Left ventricle myocardium superior (tissue), 1 donor: ENCODE results near the gene ZSCAN16. TPM values are rescaled to one million over a fixed set of nuclear protein-coding genes. Genes with fewer than 3 reads are reported as not detected.
"Not testable (repeated sequence)": the region's sequence is repeated elsewhere in the genome, so short reads cannot be mapped to it uniquely, and the experiment has no call there.

Experiments
- ATAC-seq: fragments of 200-7000 bp; cut with Tn5 transposase; one replicate; pipeline ENCODE4 v1.9.1; 2020; ENCODE audit warnings: mild to moderate bottlenecking, moderate library complexity
- DNase-seq: peaks from one replicate; pipeline ENCODE4 v3.0.0-alpha.2; 2020
- intact Hi-C: fragments of 100-400 bp; cut with micrococcal nuclease; formaldehyde crosslinking; loops from one replicate; pipeline ENCODE4 v1.11.0; 2022
- total RNA-seq: library from RNA; stranded (reverse); fragmentation: NEBNext Ultra II Directional; extraction: Animal tissue kit (Norgen Biotek cat#: 25700); gene quantifications from one replicate; pipeline ENCODE4 v1.2.1, GENCODE V29; 2021
- donor health status: DM: no; HTN: yes; CAD: no; lungs with severe emphysema.

The ZSCAN16 gene
- total RNA-seq, 1 donor from 2014 or later = 2.2 TPM

DNA sequence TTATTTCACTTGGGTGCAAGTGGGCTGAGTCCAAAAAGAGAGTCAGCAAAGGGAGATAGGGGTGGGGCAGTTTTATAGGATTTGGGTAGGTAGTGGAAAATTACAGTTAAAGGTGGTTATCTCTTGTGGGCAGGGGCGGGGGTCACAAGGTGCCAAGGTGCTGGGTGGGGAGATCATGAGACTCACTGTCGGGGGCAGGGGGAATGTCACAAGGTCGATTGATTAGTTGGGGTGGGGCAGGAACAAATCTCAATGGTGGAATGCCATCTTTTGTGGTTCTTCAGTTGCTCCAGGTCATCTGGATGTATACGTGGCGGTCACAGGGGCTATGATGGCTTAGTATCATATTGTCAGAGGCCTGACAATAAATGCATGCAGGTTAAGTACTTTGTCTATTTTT lies 2.1 kb upstream of the ZSCAN16 start:
- ATAC-seq, intact Hi-C loops, DNase-seq: not testable (repeated sequence)

GRCh38 chr6:28124971-28125353 lies 553 bp downstream of the ZSCAN16 start:
- intact Hi-C loops = no loop called here
- peak; percentile 9 for ATAC-seq
- DNase-seq = no peak

- ATAC-seq (no peak), DNase-seq (no peak)
- intact Hi-C loops = no loop called here
These were observed 992 bp downstream of the ZSCAN16 start for GRCh38 chr6:28125401-28125800.

GRCh38 chr6:28134015-28134414 lies 9.6 kb downstream of the ZSCAN16 start:
- DNase-seq (no peak), ATAC-seq (no peak)
- intact Hi-C loops = loop anchor here (10.0 kb wide), 1 partner anchor 221 kb away; no protein-coding TSS in a partner anchor

- no peak for ATAC-seq
- no peak for DNase-seq
- intact Hi-C loops = loop anchor here (10.0 kb wide), 1 partner anchor 220 kb away; no protein-coding TSS in a partner anchor
These were observed 10.3 kb downstream of the ZSCAN16 start for GRCh38 chr6:28134716-28135115.

GRCh38 chr6:28135393-28135792 lies 11.0 kb downstream of the ZSCAN16 start:
- ATAC-seq = no peak
- intact Hi-C loops = loop anchor here (10.0 kb wide), 1 partner anchor 219 kb away; no protein-coding TSS in a partner anchor

DNA sequence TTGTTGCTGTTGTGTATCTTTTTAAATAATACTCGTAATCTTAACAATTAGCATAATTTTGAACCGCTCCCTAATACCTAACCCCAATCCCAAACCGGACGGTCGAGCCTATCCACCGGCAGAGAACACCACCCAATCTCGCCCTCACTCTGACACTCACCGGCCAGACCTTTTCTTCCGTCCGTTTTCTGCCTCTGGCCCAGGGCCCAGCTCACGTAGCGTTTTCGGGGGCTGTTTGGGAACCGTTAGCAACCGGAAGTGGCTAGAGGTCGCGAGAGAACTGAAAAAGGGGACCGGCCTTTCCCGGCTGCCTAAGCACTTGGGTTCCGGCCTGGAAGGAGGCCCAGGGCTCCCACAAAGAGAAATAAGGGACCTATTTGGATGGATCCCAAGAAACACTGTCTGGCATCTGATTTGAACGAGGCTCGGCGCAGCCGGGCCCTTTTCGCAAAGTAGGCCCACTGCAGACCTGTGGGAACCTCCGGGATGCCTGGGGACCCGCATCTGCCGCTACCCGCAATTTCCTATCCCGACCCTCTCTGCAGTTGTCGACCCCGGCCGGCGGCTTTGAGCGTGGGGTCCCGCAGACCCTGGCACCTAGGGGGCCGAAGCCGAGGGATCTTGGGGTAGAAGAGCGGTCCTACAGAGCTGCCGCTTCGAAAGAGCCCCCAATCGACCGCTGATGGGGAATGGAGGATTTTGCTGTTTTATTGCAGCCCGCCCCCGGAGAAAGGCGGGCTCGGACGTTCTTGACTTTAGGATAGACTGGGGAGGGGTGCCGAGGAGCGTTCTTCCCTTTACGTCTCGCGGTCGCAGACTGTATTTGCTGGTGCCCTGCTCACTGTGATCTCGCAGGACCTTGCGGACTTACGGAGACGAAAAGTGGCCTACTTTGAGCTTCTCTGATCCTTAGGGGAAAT lies 12.4 kb downstream of the ZSCAN16 start:
- DNase-seq (peak; percentile 94), ATAC-seq (peak; percentile 93)
- intact Hi-C loops = loop anchor here (10.0 kb wide), 1 partner anchor 218 kb away; no protein-coding TSS in a partner anchor

More at GRCh38 chr6:28135393-28135792, 11.0 kb downstream of the ZSCAN16 start:
- DNase-seq = no peak

- DNase-seq = no peak
- intact Hi-C loops = loop anchor here (10.0 kb wide), 1 partner anchor 217 kb away; no protein-coding TSS in a partner anchor
- peak; percentile 3 for ATAC-seq
These were observed 13.1 kb downstream of the ZSCAN16 start for GRCh38 chr6:28137505-28137981.

DNA sequence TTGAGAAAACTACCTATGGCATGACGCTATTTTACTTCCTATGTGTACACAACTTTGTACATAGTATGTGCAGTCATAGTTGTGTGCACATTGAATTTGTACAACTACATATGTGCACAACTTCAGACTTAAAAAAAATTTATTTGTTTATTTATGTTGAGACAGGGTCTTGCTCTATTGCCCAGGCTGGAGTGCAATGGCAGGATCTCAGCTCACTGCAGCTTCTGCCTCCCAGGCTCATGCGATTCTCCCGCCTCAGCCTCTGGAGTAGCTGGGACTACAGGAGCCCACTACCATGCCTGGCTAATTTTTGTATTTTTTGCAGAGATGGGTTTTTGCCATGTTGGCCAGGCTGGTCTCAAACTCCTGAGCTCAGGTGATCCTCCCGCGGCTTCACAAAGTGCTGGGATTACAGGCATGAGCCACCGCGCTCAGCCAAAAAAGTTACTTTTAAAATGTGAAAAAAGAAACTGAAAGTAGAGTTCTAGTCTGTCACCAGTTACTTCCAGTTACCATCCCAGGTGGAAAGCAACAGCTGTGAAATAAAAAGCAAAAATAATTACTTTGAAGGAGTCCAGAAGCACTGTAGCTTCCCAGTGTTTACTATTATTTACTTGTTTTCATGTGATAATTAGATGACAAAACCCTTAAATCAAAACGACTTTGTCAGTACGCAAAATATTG lies 15.6 kb downstream of the ZSCAN16 start:
- intact Hi-C loops = loop anchor here (10.0 kb wide), 2 partner anchors 85 to 215 kb away; partner anchors contain the start of gene ZSCAN9
- DNase-seq = no peak
- ATAC-seq = no peak

DNA sequence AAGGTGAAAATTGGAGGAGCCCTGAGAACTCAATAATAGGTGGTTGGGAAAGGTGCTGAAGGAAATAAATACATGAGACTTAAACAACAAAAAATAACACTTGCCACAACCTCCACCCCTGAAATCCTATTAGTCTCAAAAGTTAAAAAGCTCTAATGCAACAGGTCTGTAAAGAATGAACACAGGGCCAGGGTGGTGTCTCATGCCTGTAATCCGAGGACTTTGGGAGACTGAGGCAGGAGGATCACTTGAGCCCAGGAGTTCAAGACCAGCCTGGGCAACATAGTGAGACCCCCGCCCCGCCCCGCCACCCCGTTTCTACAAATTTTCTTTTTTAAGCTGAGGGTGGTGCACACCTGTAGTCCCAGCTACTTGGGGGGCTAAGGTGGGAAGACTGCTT lies 16.2 kb downstream of the ZSCAN16 start:
- intact Hi-C loops = loop anchor here (10.0 kb wide), 1 partner anchor 84 kb away; the partner anchor contains the start of gene ZSCAN9
- DNase-seq (no peak), ATAC-seq (no peak)

- peak; percentile 91 for ATAC-seq
- intact Hi-C loops = loop anchor here (10.0 kb wide), 1 partner anchor 83 kb away; the partner anchor contains the start of gene ZSCAN9
These were observed 17.3 kb downstream of the ZSCAN16 start, which contains the start of gene ZKSCAN8 for GRCh38 chr6:28141500-28142329. ZKSCAN8 (plus strand) TSS chr6:28141883; CDS start chr6:28148408, 6,525 bp downstream.

GRCh38 chr6:28142446-28142845 lies 18.0 kb downstream of the ZSCAN16 start:
- DNase-seq (no peak), ATAC-seq (no peak)
- intact Hi-C loops = loop anchor here (10.0 kb wide), 1 partner anchor 82 kb away; the partner anchor contains the start of gene ZSCAN9

More at GRCh38 chr6:28141500-28142329, 17.3 kb downstream of the ZSCAN16 start, which contains the start of gene ZKSCAN8:
- DNase-seq = peak; percentile 79

- no peak for ATAC-seq
- no peak for DNase-seq
- intact Hi-C loops = loop anchor here (10.0 kb wide), 1 partner anchor 80 kb away; the partner anchor contains the start of gene ZSCAN9
These were observed 20.8 kb downstream of the ZSCAN16 start for GRCh38 chr6:28145231-28145630.

DNA sequence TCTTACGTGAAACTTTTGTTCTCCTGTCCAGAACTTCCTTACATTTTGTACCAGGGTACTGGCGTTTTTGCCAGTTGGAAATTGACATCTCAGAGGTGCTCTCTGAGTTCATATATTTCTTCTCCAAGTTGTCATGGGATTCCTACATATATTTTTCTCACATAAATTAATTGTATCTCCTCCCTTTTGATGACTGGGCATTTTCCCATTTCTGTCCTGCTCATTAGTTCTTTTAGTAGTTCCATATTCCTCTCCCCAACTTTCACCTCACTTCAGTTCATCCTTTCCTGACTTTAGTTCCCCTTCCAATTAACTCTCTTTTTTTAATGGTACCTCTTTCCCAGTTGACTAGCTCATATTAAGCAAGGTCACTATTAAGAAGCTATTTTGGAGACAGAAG lies 28.1 kb downstream of the ZSCAN16 start:
- intact Hi-C loops = no loop called here
- DNase-seq (no peak), ATAC-seq (no peak)

DNA sequence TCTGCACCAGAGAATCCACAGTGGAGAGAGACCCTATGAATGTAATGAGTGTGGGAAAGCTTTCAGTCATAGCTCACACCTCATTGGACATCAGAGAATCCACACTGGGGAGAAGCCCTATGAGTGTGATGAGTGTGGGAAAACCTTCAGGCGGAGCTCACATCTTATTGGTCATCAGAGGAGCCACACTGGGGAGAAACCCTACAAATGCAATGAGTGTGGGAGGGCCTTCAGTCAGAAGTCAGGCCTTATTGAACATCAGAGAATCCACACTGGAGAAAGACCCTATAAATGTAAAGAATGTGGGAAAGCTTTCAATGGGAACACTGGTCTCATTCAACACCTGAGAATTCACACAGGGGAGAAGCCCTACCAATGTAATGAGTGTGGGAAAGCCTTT lies 29.1 kb downstream of the ZSCAN16 start:
- no peak for DNase-seq
- ATAC-seq = no peak
- intact Hi-C loops = no loop called here

GRCh38 chr6:28154357-28154756 lies 29.9 kb downstream of the ZSCAN16 start:
- intact Hi-C loops = no loop called here
- DNase-seq (no peak), ATAC-seq (no peak)

- no peak for DNase-seq
- intact Hi-C loops = no loop called here
- no peak for ATAC-seq
These were observed 33.9 kb downstream of the ZSCAN16 start for GRCh38 chr6:28158318-28158717.

DNA sequence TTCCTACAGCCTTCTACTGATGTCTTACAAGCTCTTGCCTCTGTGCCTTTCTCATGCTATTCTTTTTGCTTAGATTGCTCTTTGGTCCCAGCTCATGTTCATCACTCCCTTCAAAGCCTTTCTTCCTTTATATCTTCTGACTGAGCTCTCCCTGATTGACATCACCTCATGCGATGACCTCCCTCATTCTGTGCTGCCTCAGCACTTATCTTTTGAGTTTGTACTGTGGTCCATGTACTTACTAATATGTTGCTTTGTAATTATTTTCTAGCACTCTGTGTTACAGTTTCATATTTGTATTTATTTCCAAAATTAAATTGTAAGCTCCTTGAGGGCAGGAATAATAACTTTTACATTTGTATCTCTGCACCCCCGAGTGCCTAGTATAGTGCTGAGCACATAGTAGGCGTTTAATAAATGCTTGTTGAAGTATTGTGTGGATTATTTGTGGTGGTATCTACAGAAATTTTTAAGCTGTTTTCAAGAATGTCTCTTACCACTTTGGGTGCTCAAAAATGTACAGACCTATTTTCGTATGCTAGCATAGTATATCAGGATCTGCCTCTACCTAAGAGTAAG lies 34.7 kb downstream of the ZSCAN16 start:
- no peak for ATAC-seq
- no peak for DNase-seq
- intact Hi-C loops = no loop called here
